HEK293 (cell line): ENCODE measurements around the gene CBFA2T2.
A peak's percentile ranks its signal among the peaks of the same experiment; 100 is the strongest.

Experiments
- BCL11A ChIP-seq: fragments of 450-650 bp; formaldehyde crosslinking; IDR thresholded peaks from 2 replicates; pipeline ENCODE4 v1.5.1; 2016; ENCODE audit warnings: low read depth, missing biosample characterization, missing genetic modification characterization
- ELK4 ChIP-seq: IDR thresholded peaks from 2 replicates; pipeline ENCODE4 v1.6.1; 2011; ENCODE audit warnings: mild to moderate bottlenecking, low read depth, low read length, borderline replicate concordance
- GLIS1 ChIP-seq: fragments of 450-650 bp; formaldehyde crosslinking; IDR thresholded peaks from 2 replicates; pipeline ENCODE4 v1.5.1; 2016; ENCODE audit warnings: missing biosample characterization, missing genetic modification characterization
- HIC1 ChIP-seq: fragments of 450-650 bp; formaldehyde crosslinking; IDR thresholded peaks from 2 replicates; pipeline ENCODE4 v1.5.1; 2016; ENCODE audit warnings: missing biosample characterization, missing genetic modification characterization
- KLF9 ChIP-seq: fragments of 450-650 bp; formaldehyde crosslinking; IDR thresholded peaks from 2 replicates; pipeline ENCODE4 v1.5.1; 2016; ENCODE audit warnings: missing biosample characterization, missing genetic modification characterization, low read depth
- PRDM10 ChIP-seq: fragments of 450-650 bp; formaldehyde crosslinking; IDR thresholded peaks from 2 replicates; pipeline ENCODE4 v1.5.1; 2016; ENCODE audit warnings: missing biosample characterization, missing genetic modification characterization
- SP7 ChIP-seq: fragments of 450-650 bp; formaldehyde crosslinking; IDR thresholded peaks from 2 replicates; pipeline ENCODE4 v1.5.1; 2016; ENCODE audit warnings: missing biosample characterization, missing genetic modification characterization
- TSHZ1 ChIP-seq: fragments of 450-650 bp; formaldehyde crosslinking; IDR thresholded peaks from 2 replicates; pipeline ENCODE4 v1.5.1; 2016; ENCODE audit warnings: missing biosample characterization, missing genetic modification characterization, borderline replicate concordance
- ZBTB8A ChIP-seq: fragments of 450-650 bp; formaldehyde crosslinking; IDR thresholded peaks from 2 replicates; pipeline ENCODE4 v1.5.1; 2016; ENCODE audit warnings: missing biosample characterization, missing genetic modification characterization
- ZNF155 ChIP-seq: fragments of 450-650 bp; formaldehyde crosslinking; IDR thresholded peaks from 2 replicates; pipeline ENCODE4 v1.5.1; 2016; ENCODE audit warnings: missing biosample characterization, missing genetic modification characterization
- ZNF239 ChIP-seq: fragments of 450-650 bp; formaldehyde crosslinking; IDR thresholded peaks from 2 replicates; pipeline ENCODE4 v1.5.1; 2016; ENCODE audit warnings: missing biosample characterization, missing genetic modification characterization
- ZNF341 ChIP-seq: fragments of 450-650 bp; formaldehyde crosslinking; IDR thresholded peaks from 2 replicates; pipeline ENCODE4; 2016; ENCODE audit warnings: low read depth, missing biosample characterization, missing genetic modification characterization
- ZNF510 ChIP-seq: fragments of 450-650 bp; formaldehyde crosslinking; IDR thresholded peaks from 2 replicates; pipeline ENCODE4 v1.5.1; 2018; ENCODE audit warnings: mild to moderate bottlenecking, missing genetic modification characterization, missing biosample characterization; ENCODE audit not compliant: insufficient replicate concordance
- ZNF670 ChIP-seq: fragments of 450-650 bp; formaldehyde crosslinking; IDR thresholded peaks from 2 replicates; pipeline ENCODE4 v1.5.1; 2016; ENCODE audit warnings: missing biosample characterization, missing genetic modification characterization, low read depth
- TF ChIP-seq, protein P1 (sequence below): fragments of 450-650 bp; formaldehyde crosslinking; IDR thresholded peaks from 2 replicates; pipeline ENCODE4 v1.5.1; 2016; ENCODE audit warnings: missing biosample characterization, missing genetic modification characterization
- TF ChIP-seq, protein P2 (sequence below): fragments of 450-650 bp; formaldehyde crosslinking; IDR thresholded peaks from 2 replicates; pipeline ENCODE4 v1.5.1; 2017; ENCODE audit warnings: missing biosample characterization, mild to moderate bottlenecking, missing genetic modification characterization, moderate library complexity
- TF ChIP-seq, protein P3 (sequence below): fragments of 450-650 bp; formaldehyde crosslinking; conservative IDR thresholded peaks from 2 replicates; pipeline ENCODE4 v1.5.1; 2016; ENCODE audit warnings: low read depth, missing biosample characterization, missing genetic modification characterization
- TF ChIP-seq, protein P4 (sequence below): fragments of 450-650 bp; formaldehyde crosslinking; IDR thresholded peaks from 2 replicates; pipeline ENCODE4 v1.5.1; 2016; ENCODE audit warnings: missing biosample characterization, missing genetic modification characterization

CBFA2T2 gene

DNA sequence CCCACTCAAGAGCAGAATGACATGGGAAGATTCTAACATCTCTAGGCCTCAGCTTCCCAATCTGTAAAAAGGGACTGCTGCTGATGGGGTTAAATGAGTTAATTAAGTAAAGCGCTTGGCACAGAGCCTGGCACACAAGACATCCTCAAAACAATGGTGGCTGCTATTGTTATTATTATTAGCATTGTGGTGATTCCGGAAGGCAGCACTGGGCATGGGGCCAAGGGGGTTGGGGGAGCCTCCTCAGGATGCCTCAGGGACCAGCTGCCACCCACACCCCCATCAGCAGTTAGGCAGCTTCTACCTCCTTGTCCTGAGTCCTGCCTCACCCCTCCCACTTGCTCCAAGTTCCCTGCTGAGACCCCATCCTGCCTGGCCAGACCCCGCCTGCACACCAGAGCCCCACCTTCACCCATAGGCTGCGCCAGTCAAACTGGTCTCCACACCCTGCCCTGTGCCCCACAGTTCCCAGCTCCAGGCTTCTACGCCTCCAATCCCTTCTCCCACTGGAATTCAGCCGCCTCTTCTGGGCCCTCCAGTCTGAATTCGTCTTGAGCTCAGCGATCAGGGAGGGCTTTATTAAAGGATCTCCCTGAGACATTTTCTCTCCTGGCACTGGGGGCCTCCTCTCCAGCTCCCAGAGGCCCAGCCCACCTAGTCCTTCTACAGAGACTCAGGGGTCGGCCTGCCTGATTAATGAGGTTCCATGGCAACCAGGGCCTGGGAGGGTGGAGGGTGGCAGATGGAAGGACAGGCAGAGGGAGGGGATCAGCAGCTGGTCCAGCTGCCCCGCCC lies 194.8 kb downstream of the CBFA2T2 start (continued):
- TF ChIP-seq, protein P1, sequence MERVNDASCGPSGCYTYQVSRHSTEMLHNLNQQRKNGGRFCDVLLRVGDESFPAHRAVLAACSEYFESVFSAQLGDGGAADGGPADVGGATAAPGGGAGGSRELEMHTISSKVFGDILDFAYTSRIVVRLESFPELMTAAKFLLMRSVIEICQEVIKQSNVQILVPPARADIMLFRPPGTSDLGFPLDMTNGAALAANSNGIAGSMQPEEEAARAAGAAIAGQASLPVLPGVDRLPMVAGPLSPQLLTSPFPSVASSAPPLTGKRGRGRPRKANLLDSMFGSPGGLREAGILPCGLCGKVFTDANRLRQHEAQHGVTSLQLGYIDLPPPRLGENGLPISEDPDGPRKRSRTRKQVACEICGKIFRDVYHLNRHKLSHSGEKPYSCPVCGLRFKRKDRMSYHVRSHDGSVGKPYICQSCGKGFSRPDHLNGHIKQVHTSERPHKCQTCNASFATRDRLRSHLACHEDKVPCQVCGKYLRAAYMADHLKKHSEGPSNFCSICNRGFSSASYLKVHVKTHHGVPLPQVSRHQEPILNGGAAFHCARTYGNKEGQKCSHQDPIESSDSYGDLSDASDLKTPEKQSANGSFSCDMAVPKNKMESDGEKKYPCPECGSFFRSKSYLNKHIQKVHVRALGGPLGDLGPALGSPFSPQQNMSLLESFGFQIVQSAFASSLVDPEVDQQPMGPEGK (tag by site-specific recombination): no peak
- TF ChIP-seq HIC1 (tag by site-specific recombination): 0 out of 2 replicates have a peak, but pooled peaks have one; percentile 16
- TF ChIP-seq, protein P2, sequence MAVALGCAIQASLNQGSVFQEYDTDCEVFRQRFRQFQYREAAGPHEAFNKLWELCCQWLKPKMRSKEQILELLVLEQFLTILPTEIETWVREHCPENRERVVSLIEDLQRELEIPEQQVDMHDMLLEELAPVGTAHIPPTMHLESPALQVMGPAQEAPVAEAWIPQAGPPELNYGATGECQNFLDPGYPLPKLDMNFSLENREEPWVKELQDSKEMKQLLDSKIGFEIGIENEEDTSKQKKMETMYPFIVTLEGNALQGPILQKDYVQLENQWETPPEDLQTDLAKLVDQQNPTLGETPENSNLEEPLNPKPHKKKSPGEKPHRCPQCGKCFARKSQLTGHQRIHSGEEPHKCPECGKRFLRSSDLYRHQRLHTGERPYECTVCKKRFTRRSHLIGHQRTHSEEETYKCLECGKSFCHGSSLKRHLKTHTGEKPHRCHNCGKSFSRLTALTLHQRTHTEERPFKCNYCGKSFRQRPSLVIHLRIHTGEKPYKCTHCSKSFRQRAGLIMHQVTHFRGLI (tag by site-specific recombination): no peak
- no peak for TF ChIP-seq ZNF155 (tag by site-specific recombination)
- TF ChIP-seq, protein P3, sequence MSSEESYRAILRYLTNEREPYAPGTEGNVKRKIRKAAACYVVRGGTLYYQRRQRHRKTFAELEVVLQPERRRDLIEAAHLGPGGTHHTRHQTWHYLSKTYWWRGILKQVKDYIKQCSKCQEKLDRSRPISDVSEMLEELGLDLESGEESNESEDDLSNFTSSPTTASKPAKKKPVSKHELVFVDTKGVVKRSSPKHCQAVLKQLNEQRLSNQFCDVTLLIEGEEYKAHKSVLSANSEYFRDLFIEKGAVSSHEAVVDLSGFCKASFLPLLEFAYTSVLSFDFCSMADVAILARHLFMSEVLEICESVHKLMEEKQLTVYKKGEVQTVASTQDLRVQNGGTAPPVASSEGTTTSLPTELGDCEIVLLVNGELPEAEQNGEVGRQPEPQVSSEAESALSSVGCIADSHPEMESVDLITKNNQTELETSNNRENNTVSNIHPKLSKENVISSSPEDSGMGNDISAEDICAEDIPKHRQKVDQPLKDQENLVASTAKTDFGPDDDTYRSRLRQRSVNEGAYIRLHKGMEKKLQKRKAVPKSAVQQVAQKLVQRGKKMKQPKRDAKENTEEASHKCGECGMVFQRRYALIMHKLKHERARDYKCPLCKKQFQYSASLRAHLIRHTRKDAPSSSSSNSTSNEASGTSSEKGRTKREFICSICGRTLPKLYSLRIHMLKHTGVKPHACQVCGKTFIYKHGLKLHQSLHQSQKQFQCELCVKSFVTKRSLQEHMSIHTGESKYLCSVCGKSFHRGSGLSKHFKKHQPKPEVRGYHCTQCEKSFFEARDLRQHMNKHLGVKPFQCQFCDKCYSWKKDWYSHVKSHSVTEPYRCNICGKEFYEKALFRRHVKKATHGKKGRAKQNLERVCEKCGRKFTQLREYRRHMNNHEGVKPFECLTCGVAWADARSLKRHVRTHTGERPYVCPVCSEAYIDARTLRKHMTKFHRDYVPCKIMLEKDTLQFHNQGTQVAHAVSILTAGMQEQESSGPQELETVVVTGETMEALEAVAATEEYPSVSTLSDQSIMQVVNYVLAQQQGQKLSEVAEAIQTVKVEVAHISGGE (tag by site-specific recombination): no peak
- TF ChIP-seq ELK4: no peak
- TF ChIP-seq BCL11A: no peak
- no peak for TF ChIP-seq ZBTB8A (tag by site-specific recombination)
- no peak for TF ChIP-seq SP7
- no peak for TF ChIP-seq TSHZ1
- TF ChIP-seq KLF9 (tag by site-specific recombination): peak; percentile 33; the same call in 1 of the 2 replicates
- TF ChIP-seq GLIS1 (tag by site-specific recombination): 0 out of 2 replicates have a peak, but pooled peaks have one; percentile 42
- TF ChIP-seq, protein P4, sequence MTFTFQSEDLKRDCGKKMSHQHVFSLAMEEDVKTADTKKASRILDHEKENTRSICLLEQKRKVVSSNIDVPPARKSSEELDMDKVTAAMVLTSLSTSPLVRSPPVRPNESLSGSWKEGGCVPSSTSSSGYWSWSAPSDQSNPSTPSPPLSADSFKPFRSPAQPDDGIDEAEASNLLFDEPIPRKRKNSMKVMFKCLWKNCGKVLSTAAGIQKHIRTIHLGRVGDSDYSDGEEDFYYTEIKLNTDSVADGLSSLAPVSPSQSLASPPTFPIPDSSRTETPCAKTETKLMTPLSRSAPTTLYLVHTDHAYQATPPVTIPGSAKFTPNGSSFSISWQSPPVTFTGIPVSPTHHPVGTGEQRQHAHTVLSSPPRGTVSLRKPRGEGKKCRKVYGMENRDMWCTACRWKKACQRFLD (tag by site-specific recombination): no peak
- no peak for TF ChIP-seq ZNF239 (tag by site-specific recombination)
- no peak for TF ChIP-seq ZNF670 (tag by site-specific recombination)
- peak; percentile 40 for TF ChIP-seq PRDM10 (tag by site-specific recombination)
- no peak for TF ChIP-seq ZNF510 (tag by site-specific recombination)
- peak; percentile 78; the same call in 1 of the 2 replicates for TF ChIP-seq ZNF341 (tag by site-specific recombination)
